GM18508 (cell line): ENCODE data around the gene NUDT22.

Source experiments
- ATAC-seq: cut with Tn5 transposase; IDR thresholded peaks from one replicate; pipeline ENCODE4 v1.9.1; 2021; ENCODE audit warnings: moderate number of reproducible peaks; ENCODE audit not compliant: insufficient read depth, unreplicated experiment

NUDT22 gene

DNA sequence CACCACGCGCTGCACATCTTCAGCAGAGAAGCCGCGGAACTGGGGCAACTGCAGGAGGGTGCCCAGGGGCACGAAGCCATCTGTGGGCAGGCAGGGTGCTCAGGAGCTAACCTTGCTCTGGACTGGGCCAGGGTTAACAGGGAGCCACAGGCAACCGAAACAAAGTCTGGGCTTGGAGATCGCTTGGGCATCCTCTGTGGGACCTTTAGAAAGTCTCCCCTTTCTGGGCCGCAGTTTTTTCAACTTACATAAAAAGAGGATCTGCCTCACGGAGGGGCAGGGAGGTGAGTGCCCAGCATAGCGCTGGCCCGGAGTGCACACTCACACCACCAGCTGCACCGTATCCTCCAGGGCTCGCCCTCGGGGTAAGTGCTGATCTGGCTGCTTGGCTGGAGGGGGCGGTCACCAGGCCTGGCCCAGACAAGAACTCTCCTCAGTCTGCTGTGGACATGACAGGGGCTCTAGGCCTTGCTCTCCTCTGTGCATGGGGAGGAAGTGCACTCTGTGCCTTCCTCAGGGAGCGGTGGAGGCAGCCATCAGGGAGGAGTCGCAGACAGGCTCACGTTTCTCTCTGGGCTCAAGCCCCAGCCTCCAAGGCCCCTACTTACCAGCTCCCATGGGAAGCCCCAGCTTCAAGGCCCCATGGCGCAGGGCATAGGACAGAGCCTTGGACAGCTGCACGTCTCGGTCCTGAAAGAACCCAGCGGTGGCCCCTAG is 1.0 kb upstream of the NUDT22 start:
- ATAC-seq, result no peak

DNA sequence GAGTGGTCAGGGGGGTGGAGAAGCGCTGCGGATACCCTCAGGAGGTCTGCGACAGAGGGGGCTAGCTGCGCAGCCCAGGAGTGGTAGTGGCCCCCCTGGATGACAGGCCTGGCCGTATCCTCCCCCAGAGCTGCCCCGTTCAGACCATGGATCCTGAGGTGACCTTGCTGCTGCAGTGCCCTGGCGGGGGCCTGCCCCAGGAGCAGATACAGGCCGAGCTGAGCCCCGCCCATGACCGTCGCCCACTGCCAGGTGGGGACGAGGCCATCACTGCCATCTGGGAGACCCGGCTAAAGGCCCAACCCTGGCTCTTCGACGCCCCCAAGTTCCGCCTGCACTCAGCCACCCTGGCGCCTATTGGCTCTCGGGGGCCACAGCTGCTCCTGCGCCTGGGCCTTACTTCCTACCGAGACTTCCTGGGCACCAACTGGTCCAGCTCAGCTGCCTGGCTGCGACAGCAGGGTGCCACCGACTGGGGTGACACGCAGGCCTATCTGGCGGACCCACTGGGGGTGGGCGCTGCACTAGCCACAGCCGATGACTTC is 505 bp downstream of the NUDT22 start:
- ATAC-seq, result no peak

- ATAC-seq, result no peak
These were observed 1.4 kb downstream of the NUDT22 start for GRCh38 chr11:64227405-64227956.

GRCh38 chr11:64229090-64229743 is 3.1 kb downstream of the NUDT22 start:
- no peak for ATAC-seq

- no peak for ATAC-seq
These were observed 3.7 kb downstream of the NUDT22 start for GRCh38 chr11:64229744-64230170.

DNA sequence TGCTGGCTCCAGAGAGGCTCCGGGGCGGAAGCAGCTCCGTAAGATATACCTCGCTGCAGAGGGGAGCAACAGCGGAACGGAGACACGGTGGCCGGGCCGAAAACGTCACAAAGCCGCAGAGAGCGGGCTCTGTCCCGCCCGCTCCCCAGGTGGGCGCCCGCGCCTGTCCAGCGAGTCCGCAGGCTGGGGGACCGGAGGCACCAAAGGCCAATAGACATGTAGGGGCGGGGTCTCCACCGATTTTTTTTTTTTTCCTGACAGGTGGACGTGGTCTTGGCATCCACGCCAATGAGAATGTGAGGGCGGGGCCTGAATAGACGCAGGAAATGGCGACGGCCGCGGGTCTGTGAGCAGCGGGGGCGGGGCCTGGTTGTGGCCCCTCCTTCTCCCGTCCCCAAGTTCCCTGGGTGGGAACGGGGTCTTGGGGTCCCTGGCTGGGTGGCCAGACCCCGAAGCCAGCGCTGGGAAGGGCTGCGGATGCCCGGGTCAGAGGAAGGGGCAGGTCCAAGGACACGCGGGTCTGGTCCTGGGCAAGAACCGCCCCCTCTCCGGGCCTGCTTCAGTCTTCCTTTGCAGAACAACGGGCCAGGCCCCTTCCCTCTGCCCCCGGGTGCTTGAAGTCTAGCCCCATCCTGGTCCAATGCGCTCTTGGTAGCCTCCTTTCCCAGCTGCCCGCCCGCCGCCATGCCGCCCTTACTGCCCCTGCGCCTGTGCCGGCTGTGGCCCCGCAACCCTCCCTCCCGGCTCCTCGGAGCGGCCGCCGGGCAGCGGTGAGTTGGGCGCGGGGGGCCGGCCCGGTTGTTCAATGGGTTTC is 4.3 kb downstream of the NUDT22 start, which contains the start of gene DNAJC4:
Gene DNAJC4 (plus strand): TSS at position 378 of the 814 bp plus-strand sequence. CDS start 307 bp downstream, at position 685.
- no peak for ATAC-seq

DNA sequence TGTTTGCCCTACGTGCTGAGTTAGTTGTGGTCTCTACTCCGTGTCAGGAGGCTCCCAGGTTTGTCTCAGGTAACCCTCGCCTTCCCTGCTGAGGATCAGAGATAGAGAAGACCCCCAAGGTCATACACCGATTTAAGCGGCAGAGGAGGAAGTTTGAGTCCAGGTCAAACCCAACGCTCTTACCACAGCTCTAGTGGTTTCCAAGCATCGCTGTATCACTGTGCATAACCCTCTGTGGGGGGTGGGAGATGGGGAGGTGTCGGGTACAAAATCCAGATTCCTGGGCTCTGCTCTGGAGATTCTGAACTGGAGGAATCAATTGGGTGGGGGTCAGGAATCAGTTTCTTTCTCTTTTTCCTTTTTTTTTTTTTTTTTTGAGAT is 4.9 kb downstream of the NUDT22 start:
- no peak for ATAC-seq

DNA sequence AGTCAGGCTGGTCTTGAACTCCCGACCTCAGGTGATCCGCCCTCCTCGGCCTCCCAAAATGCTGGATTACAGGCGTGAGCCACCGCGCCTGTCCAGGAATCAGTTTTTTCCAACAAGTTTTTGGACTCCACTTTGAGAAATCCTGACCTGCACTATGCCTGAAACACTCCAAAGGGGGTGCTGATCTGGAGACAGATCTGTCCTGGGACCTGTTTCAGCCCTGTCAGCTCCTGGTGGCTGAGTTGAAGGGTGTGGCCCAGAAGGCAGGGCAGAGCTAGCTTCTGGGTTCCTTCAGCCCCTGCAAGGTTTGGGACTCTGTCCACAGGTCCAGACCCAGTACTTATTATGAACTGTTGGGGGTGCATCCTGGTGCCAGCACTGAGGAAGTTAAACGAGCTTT is 5.5 kb downstream of the NUDT22 start:
- no peak for ATAC-seq

GRCh38 chr11:64232182-64232966 is 6.3 kb downstream of the NUDT22 start:
- no peak for ATAC-seq

- ATAC-seq, result no peak
These were observed 6.9 kb downstream of the NUDT22 start for GRCh38 chr11:64232967-64233315.

GRCh38 chr11:64233913-64234586 is 8.0 kb downstream of the NUDT22 start, which contains the start of gene VEGFB:
TSS of gene VEGFB (plus strand) at chr11:64234584. CDS start at chr11:64234834, 250 bp downstream.
- ATAC-seq, result no peak

DNA sequence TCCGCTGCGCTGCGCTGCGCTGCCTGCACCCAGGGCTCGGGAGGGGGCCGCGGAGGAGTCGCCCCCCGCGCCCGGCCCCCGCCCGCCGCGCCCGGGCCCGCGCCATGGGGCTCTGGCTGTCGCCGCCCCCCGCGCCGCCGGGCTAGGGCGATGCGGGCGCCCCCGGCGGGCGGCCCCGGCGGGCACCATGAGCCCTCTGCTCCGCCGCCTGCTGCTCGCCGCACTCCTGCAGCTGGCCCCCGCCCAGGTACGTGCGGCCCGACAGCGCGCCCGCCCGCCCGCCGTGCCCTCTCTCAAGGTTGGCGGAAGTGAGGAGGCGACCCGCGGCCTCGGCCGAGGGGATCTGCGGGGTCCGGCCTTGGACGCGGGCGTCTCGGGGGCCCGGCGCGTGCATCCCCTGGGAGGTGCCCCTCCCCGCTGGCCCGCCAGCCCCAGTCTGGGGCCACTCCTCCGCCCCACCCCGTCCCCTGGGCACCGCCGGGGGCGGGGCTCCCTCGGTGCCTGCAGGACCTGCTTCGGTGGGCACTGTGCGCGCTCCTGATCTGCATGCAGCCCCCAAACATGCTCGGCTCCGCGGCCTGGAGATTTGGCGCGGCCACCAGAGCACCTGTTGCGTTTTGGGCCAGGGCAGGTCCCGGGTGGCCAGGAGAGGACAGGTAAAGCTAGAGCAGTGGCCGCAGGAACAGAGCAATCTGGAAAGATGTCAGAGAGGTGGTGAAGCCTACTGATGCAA is 8.7 kb downstream of the NUDT22 start:
- ATAC-seq, result no peak

DNA sequence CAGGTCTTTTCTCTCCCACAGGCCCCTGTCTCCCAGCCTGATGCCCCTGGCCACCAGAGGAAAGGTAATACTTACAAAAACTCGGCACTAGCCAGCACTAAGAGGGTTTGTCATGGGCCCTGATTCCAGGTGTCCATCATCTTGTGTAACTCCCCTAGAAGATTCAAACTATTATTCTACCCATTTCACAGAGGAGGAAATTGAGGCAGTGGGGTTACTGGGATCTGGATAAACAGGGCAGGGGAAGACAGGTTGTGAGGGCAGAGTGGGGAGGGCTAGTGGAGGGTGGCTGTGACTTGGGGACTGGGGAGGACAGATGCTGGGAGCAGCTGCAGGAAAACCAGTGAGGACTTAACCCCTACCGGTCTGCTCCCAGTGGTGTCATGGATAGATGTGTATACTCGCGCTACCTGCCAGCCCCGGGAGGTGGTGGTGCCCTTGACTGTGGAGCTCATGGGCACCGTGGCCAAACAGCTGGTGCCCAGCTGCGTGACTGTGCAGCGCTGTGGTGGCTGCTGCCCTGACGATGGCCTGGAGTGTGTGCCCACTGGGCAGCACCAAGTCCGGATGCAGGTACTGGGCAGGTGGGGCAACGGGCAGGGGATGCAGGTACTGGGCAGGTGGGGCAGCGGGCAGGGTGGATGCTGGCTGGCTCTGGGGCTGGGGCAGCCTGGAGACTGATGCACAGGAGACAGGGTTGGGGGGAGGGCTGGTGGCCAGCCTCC is 9.5 kb downstream of the NUDT22 start:
- ATAC-seq, result no peak

- ATAC-seq, result no peak
These were observed 11.4 kb downstream of the NUDT22 start for GRCh38 chr11:64237484-64237951.

DNA sequence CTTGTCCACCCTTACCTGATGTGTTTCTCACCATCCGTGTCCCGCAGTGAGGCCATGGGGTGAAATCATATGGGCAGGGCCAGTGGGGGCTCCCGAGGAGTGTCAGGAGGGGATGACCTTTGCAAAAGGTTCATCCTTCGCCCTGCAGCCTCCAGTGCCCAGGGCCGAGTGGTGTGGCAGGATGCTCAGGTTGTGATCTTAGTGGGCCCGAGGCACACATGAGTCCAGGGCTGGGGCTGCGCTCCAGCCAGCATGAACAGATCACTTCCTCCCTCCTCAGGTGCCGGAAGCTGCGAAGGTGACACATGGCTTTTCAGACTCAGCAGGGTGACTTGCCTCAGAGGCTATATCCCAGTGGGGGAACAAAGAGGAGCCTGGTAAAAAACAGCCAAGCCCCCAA is 12.0 kb downstream of the NUDT22 start:
- no peak for ATAC-seq

- ATAC-seq, result no peak
These were observed 12.9 kb downstream of the NUDT22 start for GRCh38 chr11:64238999-64239398.

- ATAC-seq, result no peak
These were observed 13.8 kb downstream of the NUDT22 start for GRCh38 chr11:64239662-64240434.
